CD4-positive, alpha-beta T cell (primary cell): ENCODE results near the gene KLHL30. TPM values are rescaled to one million over a fixed set of nuclear protein-coding genes. Genes with fewer than 3 reads are reported as not detected.

Experiments used
- ATAC-seq: fragments of 200-7000 bp; cut with Tn5 transposase; one replicate; pipeline ENCODE4 v1.10.0; 2022; ENCODE audit warnings: mild to moderate bottlenecking; ENCODE audit not compliant: poor library complexity
- CTCF ChIA-PET: fragments of 350-600 bp; sonication (Branson Sonifier 250); formaldehyde crosslinking; loops from one replicate; lab custom pipeline; 2021; ENCODE audit warnings: antibody characterized with exemption, inconsistent platforms; lab: Charles Lee
- POLR2A ChIA-PET: fragments of 350-600 bp; sonication (Branson Sonifier 250); formaldehyde crosslinking; loops from one replicate; lab custom pipeline; 2021; ENCODE audit warnings: antibody characterized with exemption, inconsistent platforms; lab: Charles Lee
- DNase-seq, 14 experiments: peaks; one replicate each; pipeline ENCODE4 v3.0.0-alpha.2; 2013 to 2020; ENCODE audit warnings: mixed read lengths in 2 of 14
- H3K27ac ChIP-seq, 2 donors: one replicate each; pipeline versions ENCODE4 v1.5.1 to v1.7.0; 2013; ENCODE audit warnings: low read length in 2 of 2, low read depth in 1 of 2, mild to moderate bottlenecking in 1 of 2
- H3K27me3 ChIP-seq, 2 experiments: 1 replicate in 1 of 2; 2 replicates in 1 of 2; pipeline versions ENCODE4 v1.6.1 to v1.7.0; 2013; ENCODE audit warnings: low read length in 2 of 2, control low read depth in 1 of 2, mild to moderate bottlenecking in 1 of 2, moderate library complexity in 1 of 2; ENCODE audit not compliant: insufficient read depth in 2 of 2, control insufficient read depth in 1 of 2
- H3K36me3 ChIP-seq: one replicate; pipeline ENCODE4 v1.6.1; 2013; ENCODE audit warnings: low read length, control low read depth; ENCODE audit not compliant: insufficient read depth
- H3K4me1 ChIP-seq: one replicate; pipeline ENCODE4 v1.6.1; 2013; ENCODE audit warnings: low read length, control low read depth; ENCODE audit not compliant: insufficient read depth
- H3K4me3 ChIP-seq: one replicate; pipeline ENCODE4 v1.5.1; 2013; ENCODE audit warnings: mild to moderate bottlenecking, low read length, moderate library complexity
- H3K9me3 ChIP-seq, 2 experiments: 1 replicate in 1 of 2; 2 replicates in 1 of 2; pipeline versions ENCODE4 v1.6.1 to v1.7.0; 2013; ENCODE audit warnings: low read length in 2 of 2, mild to moderate bottlenecking in 2 of 2, control low read depth in 1 of 2, moderate library complexity in 1 of 2; ENCODE audit not compliant: control insufficient read depth in 1 of 2, insufficient read depth in 1 of 2
- H3K27ac Mint-ChIP-seq: one replicate; pipeline ENCODE4 v1.8.0; 2020; ENCODE audit warnings: mixed read lengths
- H3K27me3 Mint-ChIP-seq: one replicate; pipeline ENCODE4 v1.8.0; 2021; ENCODE audit warnings: mixed read lengths
- H3K36me3 Mint-ChIP-seq: one replicate; pipeline ENCODE4 v1.8.0; 2021; ENCODE audit warnings: low read depth, mixed read lengths
- H3K4me1 Mint-ChIP-seq: one replicate; pipeline ENCODE4 v1.8.0; 2021; ENCODE audit warnings: low read depth, mixed read lengths
- H3K4me3 Mint-ChIP-seq: one replicate; pipeline ENCODE4 v1.8.0; 2020; ENCODE audit warnings: mild to moderate bottlenecking, mixed read lengths
- H3K9me3 Mint-ChIP-seq: one replicate; pipeline ENCODE4 v1.8.0; 2020; ENCODE audit warnings: mixed read lengths
- intact Hi-C, 2 experiments: fragments of 100-400 bp; cut with DNase I in 1 of 2; cut with micrococcal nuclease in 1 of 2; formaldehyde crosslinking; loops; one replicate each; pipeline versions ENCODE4 v1.15.1 to v1.9.0; 2023 to 2025; cut with DNase I, micrococcal nuclease
- total RNA-seq, 174 experiments: library from RNA in 2 of 174; stranded (reverse) in 2 of 174; gene quantifications; one replicate each; pipeline ENCODE4 v1.2.3 and lab custom pipeline; 2021 to 2026
- TF ChIP-seq, protein P1 (sequence below): fragments of 200-600 bp; IDR thresholded peaks from one replicate; pipeline ENCODE4 v1.8.0; 2022; ENCODE audit warnings: antibody characterized with exemption, mild to moderate bottlenecking

Gene KLHL30
- total RNA-seq, 2 experiments from 2014 or later, result not detected

DNA sequence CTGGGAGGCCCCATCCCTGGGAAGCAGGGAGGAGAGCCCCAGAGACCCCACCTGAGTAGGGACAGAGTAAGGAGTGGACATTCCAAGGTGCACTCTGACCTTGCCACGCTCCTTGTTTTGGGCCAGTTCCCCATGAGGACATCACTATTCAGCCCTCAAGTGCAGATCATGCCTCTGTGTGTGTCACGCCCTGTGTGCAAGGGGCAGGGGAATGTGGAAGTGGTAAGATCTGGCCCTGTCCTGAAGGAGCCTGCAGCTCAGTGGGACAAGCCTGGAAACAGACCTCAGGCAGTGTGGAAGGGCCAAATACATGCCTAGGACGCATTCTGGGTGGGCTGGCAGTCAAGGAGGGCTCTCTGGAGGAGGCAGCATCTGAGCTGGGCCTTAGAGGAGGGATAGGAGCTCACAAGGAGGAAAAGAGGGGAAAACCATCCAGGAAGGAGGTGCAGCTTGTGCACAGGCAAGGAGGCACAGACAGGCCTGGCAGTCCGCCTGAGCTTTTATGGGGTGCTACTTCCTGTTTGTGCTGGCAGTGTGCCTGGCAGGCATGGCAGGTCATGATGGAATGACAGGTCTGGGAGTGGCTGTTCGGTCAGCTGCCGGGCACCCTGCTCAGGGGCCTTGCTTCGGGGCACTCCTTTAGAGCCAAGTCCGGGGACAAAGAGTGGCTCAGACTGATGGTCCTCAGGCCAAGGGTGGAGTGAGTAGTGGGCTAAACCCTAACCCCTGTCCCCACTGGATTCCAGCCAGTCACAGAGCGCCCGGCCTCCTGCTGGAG, 3.3 kb downstream of the KLHL30 start:
- ATAC-seq (no peak), DNase-seq (peak in 4 of 14 experiments; percentile 8 to 45 (median 20))
- POLR2A ChIA-PET, result no interaction called here
- intact Hi-C loops, result no loop called here
- H3K4me3 ChIP-seq, result no peak overlapping the region
- CTCF ChIA-PET, result no interaction called here
- Mint-ChIP-seq H3K27ac (no peak overlapping the region), H3K27me3 (no peaks in the 10 kb centered on the region), H3K4me1 (peaks cover 7% of the 10 kb centered on the region), H3K4me3 (no peak overlapping the region), H3K36me3 (no peaks in the 10 kb centered on the region), H3K9me3 (no peaks in the 10 kb centered on the region)
- TF ChIP-seq, protein P1, sequence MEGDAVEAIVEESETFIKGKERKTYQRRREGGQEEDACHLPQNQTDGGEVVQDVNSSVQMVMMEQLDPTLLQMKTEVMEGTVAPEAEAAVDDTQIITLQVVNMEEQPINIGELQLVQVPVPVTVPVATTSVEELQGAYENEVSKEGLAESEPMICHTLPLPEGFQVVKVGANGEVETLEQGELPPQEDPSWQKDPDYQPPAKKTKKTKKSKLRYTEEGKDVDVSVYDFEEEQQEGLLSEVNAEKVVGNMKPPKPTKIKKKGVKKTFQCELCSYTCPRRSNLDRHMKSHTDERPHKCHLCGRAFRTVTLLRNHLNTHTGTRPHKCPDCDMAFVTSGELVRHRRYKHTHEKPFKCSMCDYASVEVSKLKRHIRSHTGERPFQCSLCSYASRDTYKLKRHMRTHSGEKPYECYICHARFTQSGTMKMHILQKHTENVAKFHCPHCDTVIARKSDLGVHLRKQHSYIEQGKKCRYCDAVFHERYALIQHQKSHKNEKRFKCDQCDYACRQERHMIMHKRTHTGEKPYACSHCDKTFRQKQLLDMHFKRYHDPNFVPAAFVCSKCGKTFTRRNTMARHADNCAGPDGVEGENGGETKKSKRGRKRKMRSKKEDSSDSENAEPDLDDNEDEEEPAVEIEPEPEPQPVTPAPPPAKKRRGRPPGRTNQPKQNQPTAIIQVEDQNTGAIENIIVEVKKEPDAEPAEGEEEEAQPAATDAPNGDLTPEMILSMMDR, result no peak
- no peaks in the 10 kb centered on the region for H3K9me3 ChIP-seq
- H3K27ac ChIP-seq, result no peak overlapping the region
- H3K36me3 ChIP-seq, result no peaks in the 10 kb centered on the region
- H3K4me1 ChIP-seq, result peaks cover 11% of the 10 kb centered on the region
- no peaks in the 10 kb centered on the region for H3K27me3 ChIP-seq

DNA sequence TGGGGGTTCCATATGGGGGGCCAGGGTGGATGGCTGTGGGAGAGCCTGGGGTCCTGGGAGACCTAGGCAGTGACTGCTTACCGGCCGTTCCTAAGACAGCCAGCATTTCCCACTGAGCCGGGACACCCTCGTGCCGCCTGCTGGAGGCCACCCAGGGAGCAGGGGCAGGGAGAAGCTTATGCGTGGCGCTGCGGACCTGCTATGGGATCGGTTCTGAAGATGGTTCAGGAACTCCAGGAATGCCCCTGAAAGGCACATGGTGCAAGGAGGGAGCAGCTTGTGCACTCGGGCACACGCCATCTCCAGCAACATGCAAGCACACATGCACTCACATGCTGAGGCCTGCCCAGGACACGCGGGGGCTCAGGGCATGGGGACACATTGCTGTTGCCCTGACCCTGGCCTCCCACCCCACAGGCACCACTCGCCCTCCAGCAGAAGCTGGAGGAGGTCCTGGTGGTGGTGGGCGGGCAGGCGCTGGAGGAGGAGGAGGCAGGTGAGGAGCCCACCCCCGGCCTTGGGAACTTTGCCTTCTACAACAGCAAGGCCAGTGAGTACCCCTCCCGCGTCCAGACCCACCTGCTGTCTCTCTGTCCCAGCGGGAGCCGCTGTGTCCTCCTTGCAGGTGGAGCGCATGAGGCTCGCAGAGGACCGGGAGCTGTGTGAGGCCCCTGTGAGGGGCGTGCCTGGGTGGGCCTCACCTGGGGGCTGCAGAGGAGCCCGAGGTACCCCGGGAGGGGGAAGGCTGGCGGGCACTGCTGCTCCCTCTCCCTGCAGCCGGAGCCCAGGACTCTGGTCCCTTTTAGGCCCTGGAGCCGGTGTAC, 4.1 kb downstream of the KLHL30 start:
- TF ChIP-seq, protein P1, result no peak
- Histone ChIP-seq H3K9me3 (no peaks in the 10 kb centered on the region), H3K36me3 (no peaks in the 10 kb centered on the region), H3K4me1 (peaks cover 11% of the 10 kb centered on the region), H3K4me3 (no peak overlapping the region), H3K27ac (no peak overlapping the region), H3K27me3 (no peaks in the 10 kb centered on the region)
- H3K9me3 Mint-ChIP-seq, result no peaks in the 10 kb centered on the region
- H3K36me3 Mint-ChIP-seq, result no peaks in the 10 kb centered on the region
- ATAC-seq (no peak), DNase-seq (no peak)
- no peak overlapping the region for H3K27ac Mint-ChIP-seq
- intact Hi-C loops, result no loop called here
- H3K4me3 Mint-ChIP-seq, result no peak overlapping the region
- ChIA-PET CTCF (no interaction called here), POLR2A (no interaction called here)
- no peaks in the 10 kb centered on the region for H3K27me3 Mint-ChIP-seq
- peaks cover 7% of the 10 kb centered on the region for H3K4me1 Mint-ChIP-seq

DNA sequence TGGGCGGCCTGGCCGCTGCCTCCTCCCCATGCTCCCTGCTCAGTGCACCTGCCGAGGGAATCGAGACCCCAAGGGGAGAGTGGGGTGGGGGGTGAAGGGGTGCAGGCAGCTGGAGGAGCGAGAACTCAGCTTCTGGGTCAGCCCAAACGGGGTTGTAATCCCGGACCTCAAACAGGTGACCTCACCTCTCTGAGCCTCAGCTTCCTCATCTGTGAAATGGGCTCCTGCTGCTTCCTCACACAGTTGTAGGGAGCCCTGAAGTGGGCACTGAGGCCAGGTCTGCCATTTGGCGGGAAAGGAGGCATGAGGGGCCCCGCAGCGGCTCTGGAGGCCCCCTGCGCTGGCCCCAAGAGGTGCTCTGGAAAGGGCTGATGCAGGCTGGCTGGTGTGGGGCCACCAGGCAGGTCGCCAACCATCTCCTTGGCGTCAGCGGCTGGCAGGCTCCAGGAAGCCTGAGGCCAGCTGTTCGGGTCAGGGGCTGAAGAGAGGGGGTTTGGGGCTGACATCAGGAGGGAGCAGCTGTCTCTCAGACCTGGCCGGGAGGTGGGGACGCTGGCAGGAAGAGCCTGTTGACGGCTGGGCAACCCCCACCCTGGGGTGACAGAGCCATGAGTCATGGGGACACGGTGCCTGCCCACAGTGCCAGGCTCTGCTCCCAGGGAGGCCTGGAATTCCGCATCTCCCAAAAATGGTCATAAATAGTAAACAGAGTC, 4.9 kb downstream of the KLHL30 start:
- H3K9me3 Mint-ChIP-seq, result no peaks in the 10 kb centered on the region
- H3K4me3 ChIP-seq, result no peak overlapping the region
- TF ChIP-seq, protein P1, result no peak
- H3K27me3 Mint-ChIP-seq, result no peaks in the 10 kb centered on the region
- H3K27me3 ChIP-seq, result no peaks in the 10 kb centered on the region
- no peaks in the 10 kb centered on the region for H3K36me3 Mint-ChIP-seq
- H3K36me3 ChIP-seq, result no peaks in the 10 kb centered on the region
- CTCF ChIA-PET, result no interaction called here
- ATAC-seq (no peak), DNase-seq (no peak)
- intact Hi-C loops, result no loop called here
- peaks cover 7% of the 10 kb centered on the region for H3K4me1 Mint-ChIP-seq
- H3K27ac Mint-ChIP-seq, result no peak overlapping the region
- H3K4me1 ChIP-seq, result peaks cover 11% of the 10 kb centered on the region
- no peak overlapping the region for H3K4me3 Mint-ChIP-seq
- POLR2A ChIA-PET, result no interaction called here
- no peak overlapping the region for H3K27ac ChIP-seq
- no peaks in the 10 kb centered on the region for H3K9me3 ChIP-seq
